Stimulated activated CD8-positive, alpha-beta memory T cell treated with anti-CD3 and anti-CD28 coated beads, Interleukin-12 subunit alpha, Interleukin-12 subunit beta, amount 100 ng/mL, for 24 hours (primary cell): Measurements from ENCODE around the gene PARVB.

Source experiments
- DNase-seq: peaks from one replicate; pipeline ENCODE4 v3.0.0-alpha.2; 2020; ENCODE audit errors: extremely low read depth

The PARVB gene

DNA sequence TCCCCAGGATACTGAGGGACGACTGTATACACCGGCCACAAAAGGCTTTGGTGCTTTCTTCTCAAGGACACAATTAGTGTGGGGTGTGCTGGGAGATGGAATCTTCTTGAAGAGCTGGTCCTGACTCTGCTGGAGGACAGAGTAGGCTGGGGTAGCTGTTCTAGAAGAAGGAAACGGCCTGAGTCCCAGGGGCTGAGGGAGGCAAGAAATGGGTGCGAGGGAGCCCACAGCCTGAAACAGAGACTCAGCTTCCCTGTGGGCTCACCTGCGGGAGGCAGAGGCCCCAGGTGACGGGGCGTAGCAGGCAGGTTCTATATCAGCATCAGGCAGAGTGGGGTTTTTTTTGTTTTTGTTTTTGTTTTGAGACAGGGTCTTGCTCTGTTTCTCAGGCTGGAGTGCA is 193.2 kb downstream of the PARVB start:
- DNase-seq: no peak

DNA sequence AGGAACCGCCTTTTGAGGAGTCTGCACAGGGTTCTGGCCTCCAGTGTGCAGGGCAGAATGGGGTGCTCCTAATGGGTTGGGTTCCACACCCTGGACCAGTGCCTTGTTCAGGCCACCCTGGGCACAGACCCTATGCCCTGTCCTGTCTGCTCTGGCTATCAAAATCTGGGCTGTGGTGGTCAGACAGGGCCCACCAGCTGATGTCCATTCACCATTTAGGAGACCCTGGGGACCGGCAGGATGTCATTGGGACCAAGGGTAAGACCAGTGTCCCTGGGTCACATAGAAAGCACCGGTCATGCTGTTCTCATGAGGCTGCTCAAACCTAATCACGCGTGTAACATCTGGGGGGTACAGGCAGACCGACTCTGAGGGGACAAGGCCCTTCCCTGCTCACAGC is 194.0 kb downstream of the PARVB start:
- DNase-seq: no peak

DNA sequence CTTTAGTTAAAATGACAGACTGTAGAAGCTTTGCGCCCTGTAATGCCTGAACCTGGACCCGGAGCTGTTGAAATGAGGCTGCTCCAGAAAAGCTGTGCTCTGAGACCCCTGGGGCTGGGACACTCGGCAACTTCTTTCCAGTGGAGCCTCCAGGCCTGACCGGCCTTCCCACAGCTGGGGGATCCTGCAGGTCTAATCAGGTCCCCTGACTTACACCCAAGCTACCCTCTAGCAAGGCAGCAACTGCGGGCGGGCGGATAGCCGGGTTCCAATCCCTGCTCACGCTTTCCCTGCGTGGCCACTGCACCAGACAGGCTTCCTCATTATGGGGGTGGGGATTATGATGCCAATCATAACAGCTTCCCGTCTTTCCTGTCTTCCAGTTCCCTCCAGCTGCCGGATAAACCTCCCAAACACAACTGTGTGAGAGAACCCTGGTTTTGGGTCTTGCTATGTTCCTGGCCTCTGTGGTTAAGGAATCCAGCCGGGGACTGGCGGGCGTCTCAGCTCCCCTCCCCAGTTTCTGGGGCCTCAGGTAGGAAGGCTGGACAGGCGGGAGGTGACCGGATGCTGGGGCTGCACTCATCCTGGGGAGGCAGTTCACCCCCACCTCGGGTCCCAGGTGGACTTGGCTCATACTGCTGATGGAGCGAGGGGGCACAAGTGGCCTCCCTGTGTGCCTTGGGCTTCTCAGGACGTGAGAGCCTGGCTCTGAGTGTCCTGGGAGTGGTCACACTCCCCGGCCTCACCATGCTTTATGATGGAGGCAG is 195.2 kb downstream of the PARVB start:
- no peak for DNase-seq

DNA sequence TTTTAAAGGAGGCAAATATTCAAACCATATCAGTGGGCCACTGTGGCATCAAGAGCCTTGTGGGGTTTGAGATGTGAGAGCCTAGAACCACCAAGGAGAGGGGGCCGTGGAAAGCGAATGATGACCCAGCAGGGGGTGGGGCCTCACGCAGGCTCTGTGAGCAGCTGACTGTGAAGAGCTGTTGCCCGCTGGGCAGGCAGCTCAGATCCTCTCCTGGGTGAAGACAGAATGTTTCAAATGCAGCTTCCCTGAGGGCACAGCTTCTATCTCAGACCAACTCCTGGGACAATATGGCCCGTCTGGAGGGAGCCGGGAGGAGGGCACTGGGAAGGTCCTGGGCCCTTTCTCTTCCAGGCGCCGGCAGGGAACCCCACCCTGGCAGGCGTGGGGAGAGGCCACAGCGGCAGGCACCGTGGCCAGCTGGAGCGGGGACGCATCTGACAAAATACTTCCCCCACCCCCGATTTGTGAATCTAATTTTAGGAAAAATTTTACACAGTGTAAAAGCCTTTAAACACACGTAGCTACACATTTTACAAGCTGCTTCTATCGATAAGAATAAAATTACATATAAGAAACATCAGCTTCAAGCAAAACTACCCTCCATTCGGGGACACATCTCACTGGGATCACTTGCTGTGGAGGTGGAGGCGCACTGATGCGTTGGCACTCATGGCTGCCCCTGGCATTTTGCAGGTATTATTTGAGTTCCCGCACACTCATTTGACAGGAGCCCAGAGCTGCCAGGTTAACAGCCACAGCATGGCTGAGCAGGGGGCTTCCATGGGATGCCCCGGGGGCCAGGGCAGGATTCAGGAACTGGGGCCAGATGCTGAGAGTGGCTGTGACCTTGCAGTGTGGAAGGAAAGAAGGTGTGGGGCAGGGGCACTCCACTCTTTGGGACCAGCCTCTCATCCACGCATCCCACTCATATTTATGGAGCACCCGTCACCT is 196.9 kb downstream of the PARVB start:
- no peak for DNase-seq

DNA sequence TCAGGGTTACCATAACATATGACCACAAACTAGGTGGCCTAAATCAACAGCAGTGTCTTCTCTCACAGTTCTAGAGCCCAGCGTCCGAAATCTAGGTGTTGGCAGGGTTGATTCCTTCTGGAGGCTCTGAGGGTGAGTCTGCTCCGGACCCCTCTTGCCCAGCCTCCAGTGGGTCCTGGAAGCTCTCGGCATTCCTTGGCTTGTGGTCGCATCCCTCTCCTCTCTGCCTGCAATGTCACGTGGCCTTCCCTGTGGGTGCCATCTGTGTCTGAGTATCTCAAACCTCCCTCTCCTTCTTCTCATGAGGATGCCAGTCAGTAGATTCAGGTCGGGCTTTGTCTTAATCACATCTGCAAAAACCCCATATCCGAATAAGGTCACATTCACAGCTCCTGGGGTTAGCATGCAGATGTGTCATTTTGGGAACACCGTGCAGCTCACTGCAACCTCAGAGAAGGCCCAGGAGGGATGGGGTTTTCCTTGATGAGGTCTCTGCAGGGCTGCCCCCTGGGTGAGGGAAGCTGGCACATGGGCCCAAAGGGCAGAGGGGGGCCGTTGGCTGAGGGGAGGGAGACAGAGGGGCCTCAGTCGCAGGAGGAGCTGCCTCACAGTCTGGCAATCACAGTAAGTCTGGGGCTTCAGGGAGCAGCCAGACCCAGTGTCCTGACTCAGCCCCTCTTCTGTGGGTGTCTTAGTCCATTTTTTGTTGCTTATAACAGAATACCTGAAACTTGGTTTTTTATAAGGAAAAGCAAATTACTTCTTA is 197.8 kb downstream of the PARVB start:
- DNase-seq: no peak
